Lung (tissue), 12 donors: Measurements from ENCODE around the gene TMEM19. TPM values are rescaled to one million over a fixed set of nuclear protein-coding genes. Genes with fewer than 3 reads are reported as not detected.

ENCODE experiments used
- ATAC-seq: fragments of 200-7000 bp; cut with Tn5 transposase; one replicate; pipeline ENCODE4 v1.9.1; 2020; ENCODE audit warnings: moderate number of reproducible peaks; ENCODE audit not compliant: insufficient read depth, low FRiP score
- DNase-seq, 3 donors: peaks; one replicate each; pipeline ENCODE4 v3.0.0-alpha.2; 2013 to 2017
- H3K27ac ChIP-seq, 2 donors: one replicate each; pipeline ENCODE4 v1.5.1; 2013; ENCODE audit warnings: mild to moderate bottlenecking in 2 of 2, moderate library complexity in 2 of 2, control low read depth in 1 of 2, inconsistent platforms in 1 of 2, low read depth in 1 of 2, low read length in 1 of 2
- H3K27me3 ChIP-seq, 3 donors: one replicate each; pipeline ENCODE4 v1.5.1; 2013; ENCODE audit warnings: low read length in 2 of 3; ENCODE audit not compliant: control insufficient read depth in 3 of 3, insufficient read depth in 3 of 3
- H3K36me3 ChIP-seq, 4 donors: one replicate each; pipeline ENCODE4 v1.5.1; 2013; ENCODE audit warnings: low read length in 4 of 4, mild to moderate bottlenecking in 1 of 4, moderate library complexity in 1 of 4; ENCODE audit not compliant: control insufficient read depth in 4 of 4, insufficient read depth in 4 of 4
- H3K4me1 ChIP-seq, 5 donors: one replicate each; pipeline ENCODE4 v1.5.1; 2013; ENCODE audit warnings: low read length in 5 of 5, mild to moderate bottlenecking in 2 of 5, moderate library complexity in 1 of 5; ENCODE audit not compliant: control insufficient read depth in 5 of 5, insufficient read depth in 5 of 5
- H3K4me3 ChIP-seq: one replicate; pipeline ENCODE4 v1.5.1; 2013; ENCODE audit warnings: mild to moderate bottlenecking, control low read depth, moderate library complexity
- H3K9ac ChIP-seq, 2 donors: one replicate each; pipeline ENCODE4 v1.5.1; 2013; ENCODE audit warnings: low read length in 2 of 2, control low read depth in 1 of 2; ENCODE audit not compliant: insufficient read depth in 1 of 2
- H3K9me3 ChIP-seq, 4 donors: one replicate each; pipeline ENCODE4 v1.5.1; 2013; ENCODE audit warnings: low read length in 3 of 4, mild to moderate bottlenecking in 1 of 4, moderate library complexity in 1 of 4; ENCODE audit not compliant: control insufficient read depth in 4 of 4, insufficient read depth in 3 of 4
- WGBS, 2 donors: extraction: QIAGEN DNeasy Blood & Tissue Kit; methylation state at CpG; one replicate each; pipeline ENCODE4 v1.1.7; 2013; 5-methylcytosine and 5-hydroxymethylcytosine counted together
- polyA plus RNA-seq, 2 donors: library from polyadenylated mRNA; stranded (reverse); fragments of 200-250 nt; gene quantifications; one replicate each; pipeline ENCODE4 v1.2.1, GENCODE V29; 2013
- total RNA-seq, 2 donors: library from RNA; depleted of rRNA in 1 of 2; stranded (reverse); fragments of >200 nt in 1 of 2; gene quantifications; one replicate each; pipeline ENCODE4 v1.2.1, GENCODE V29; 2014 to 2021
- TF ChIP-seq, protein P1 (sequence below): IDR thresholded peaks from 2 replicates; pipeline ENCODE4 v1.5.1; 2012; ENCODE audit warnings: mild to moderate bottlenecking; ENCODE audit errors: control extremely low read depth, extremely low read depth
- donor health status: control.
- donor health status: control.
- donor health status: Bipolar disorder and iron deficiency.
- donor health status: healthy.
- donor health status: DM: yes; HTN: yes; CAD: no.

Gene TMEM19
- total and polyA plus RNA-seq, 4 donors, result 8.9 to 25.2 (median 13.4) TPM

DNA sequence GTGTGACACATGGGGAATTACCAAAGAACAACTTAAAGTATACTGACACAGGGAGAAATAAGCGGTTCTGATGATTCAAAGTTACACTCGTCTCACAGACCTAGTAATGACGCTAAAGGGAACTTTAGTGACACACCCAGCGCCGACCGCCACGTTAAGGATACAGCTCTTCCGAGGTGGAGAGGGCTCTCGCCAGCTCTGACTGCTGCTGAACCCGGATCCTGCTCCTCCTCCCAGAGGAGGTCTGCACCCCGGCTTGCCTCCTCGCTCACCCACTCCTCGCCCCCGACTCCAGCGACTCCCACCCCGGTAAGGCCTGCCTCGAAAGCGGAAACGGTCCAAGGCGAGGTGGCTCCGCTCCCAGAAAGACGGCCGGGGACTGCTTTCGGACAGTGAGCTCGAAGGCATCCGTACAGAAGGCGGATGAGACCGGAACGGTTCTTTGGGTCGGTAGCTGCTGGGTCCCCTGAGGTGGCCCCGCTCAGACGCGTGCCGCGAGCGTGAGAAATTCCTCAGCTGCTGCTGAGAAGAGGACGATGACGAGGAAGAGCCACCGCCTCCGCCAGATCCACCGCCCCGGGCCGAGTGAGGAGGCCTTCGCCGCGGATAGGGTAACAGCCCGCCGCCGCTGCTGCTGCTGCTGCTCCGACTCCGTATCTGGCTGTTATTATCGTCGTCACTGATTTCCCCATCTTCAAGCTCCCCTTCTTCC is 22.9 kb upstream of the TMEM19 start:
- Histone ChIP-seq H3K27ac (peak overlapping the region; percentile 84 to 97), H3K4me1 (peaks cover 0 to 25% (median 7%) of the 10 kb centered on the region in 5 donors), H3K36me3 (peaks cover 0 to 19% (median 9%) of the 10 kb centered on the region in 4 donors), H3K4me3 (peak overlapping the region; percentile 97), H3K9me3 (no peaks in the 10 kb centered on the region), H3K9ac (peak overlapping the region; percentile 94), H3K27me3 (no peaks in the 10 kb centered on the region)
- TF ChIP-seq, protein P1, sequence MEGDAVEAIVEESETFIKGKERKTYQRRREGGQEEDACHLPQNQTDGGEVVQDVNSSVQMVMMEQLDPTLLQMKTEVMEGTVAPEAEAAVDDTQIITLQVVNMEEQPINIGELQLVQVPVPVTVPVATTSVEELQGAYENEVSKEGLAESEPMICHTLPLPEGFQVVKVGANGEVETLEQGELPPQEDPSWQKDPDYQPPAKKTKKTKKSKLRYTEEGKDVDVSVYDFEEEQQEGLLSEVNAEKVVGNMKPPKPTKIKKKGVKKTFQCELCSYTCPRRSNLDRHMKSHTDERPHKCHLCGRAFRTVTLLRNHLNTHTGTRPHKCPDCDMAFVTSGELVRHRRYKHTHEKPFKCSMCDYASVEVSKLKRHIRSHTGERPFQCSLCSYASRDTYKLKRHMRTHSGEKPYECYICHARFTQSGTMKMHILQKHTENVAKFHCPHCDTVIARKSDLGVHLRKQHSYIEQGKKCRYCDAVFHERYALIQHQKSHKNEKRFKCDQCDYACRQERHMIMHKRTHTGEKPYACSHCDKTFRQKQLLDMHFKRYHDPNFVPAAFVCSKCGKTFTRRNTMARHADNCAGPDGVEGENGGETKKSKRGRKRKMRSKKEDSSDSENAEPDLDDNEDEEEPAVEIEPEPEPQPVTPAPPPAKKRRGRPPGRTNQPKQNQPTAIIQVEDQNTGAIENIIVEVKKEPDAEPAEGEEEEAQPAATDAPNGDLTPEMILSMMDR, result no peak
- peak; percentile 74 to 78 (median 78) for DNase-seq
- peak; percentile 29 for ATAC-seq
- WGBS, 2 donors, result 0 to 1% methylated on average over 52 to 53 of the region's 53 CpGs

DNA sequence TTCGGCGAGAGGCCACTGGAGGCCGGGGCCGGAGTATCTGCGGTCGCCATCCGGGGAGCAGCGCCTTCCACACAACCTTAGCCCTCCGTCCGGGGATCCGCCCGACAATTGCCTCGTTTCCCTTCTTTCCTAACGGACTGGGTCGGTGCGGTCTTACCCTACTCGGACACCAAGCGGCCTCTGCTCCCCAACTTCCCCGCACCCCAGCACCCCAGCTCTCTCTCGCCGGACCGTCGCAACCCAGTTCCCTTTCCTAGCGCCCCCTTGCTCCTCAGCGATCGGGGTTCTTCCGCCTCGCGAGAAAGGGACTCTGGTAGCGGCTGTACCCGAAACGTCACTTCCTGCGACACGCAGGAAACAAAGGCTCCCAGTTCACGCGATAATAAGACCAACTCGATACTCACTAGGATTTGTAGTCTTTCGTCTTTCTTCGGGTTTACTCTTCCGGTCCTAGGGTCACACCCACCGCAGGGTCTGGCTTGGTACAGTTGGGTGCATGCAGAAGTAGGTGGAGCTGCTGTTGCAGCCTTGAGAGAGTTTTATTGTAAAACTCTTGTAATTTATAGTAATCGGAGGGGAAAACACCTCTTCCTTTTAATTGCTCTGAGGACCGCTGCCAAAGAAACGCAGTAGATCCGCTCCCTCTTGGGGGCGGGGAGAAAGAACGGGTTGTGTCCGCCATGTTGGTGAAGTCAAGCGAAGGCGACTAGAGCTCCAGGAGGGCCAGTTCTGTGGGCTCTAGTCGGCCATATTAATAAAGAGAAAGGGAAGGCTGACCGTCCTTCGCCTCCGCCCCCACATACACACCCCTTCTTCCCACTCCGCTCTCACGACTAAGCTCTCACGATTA is 22.1 kb upstream of the TMEM19 start, which contains the start of the genes THAP2 and ZFC3H1:
Gene THAP2 (plus strand): TSS at position 741 of the 850 bp plus-strand sequence. CDS start 209 bp downstream, outside the sequence.
Gene ZFC3H1 (minus strand): TSS at position 288 of the 850 bp plus-strand sequence. CDS start 238 bp downstream, at position 50.
- peak within 1 kb of the TSS; percentile 89 to 98 for H3K27ac ChIP-seq
- peak within 1 kb of the TSS; percentile 94 to 100 for H3K9ac ChIP-seq
- no peaks in the 10 kb centered on the region for H3K27me3 ChIP-seq
- peaks cover 0 to 25% (median 7%) of the 10 kb centered on the region in 5 donors for H3K4me1 ChIP-seq
- H3K9me3 ChIP-seq, result no peaks in the 10 kb centered on the region
- TF ChIP-seq, protein P1, result peak; percentile 2
- DNase-seq (peak; percentile 97 to 100 (median 100)), ATAC-seq (peak; percentile 90)
- H3K36me3 ChIP-seq, result peaks cover 0 to 17% (median 8%) of the 10 kb centered on the region in 4 donors
- WGBS, 2 donors, result 1% methylated on average over 57 of the region's 57 CpGs
- H3K4me3 ChIP-seq, result peak within 1 kb of the TSS; percentile 97

DNA sequence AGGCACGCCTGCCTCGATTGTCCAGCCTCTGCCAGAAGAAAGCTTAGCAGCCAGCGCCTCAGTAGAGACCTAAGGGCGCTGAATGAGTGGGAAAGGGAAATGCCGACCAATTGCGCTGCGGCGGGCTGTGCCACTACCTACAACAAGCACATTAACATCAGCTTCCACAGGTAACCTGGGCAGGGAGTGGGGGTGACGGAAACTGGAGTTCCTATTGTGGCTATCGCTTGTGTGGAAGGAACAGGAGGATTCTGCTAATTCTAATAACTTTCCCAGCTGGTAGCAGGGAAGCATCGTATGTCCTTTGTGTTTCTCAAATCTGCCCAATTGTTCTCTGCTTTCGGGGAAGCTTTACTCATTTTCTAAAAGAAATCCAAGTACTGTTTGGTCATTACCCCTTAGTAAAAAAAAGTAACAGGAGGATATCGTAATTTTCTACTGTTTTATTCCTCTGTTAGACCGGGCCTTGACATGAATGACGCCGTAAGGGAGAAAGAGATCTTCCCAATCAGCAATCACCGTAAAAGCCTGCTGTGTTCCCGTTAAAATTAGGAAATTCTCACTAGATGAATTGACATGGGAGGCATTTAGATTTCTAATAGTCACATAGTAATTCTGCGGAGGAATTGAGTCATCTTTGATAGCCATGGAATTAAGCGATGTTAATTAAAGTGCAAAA is 21.3 kb upstream of the TMEM19 start:
- DNase-seq, result no peak

More for the DNA sequence above, 21.3 kb upstream of the TMEM19 start:
- Histone ChIP-seq H3K9me3 (no peaks in the 10 kb centered on the region), H3K27me3 (no peaks in the 10 kb centered on the region), H3K4me3 (peak overlapping the region; percentile 80), H3K4me1 (peaks cover 0 to 25% (median 7%) of the 10 kb centered on the region in 5 donors), H3K27ac (peak overlapping the region; percentile 89 to 98), H3K9ac (peak overlapping the region; percentile 90 to 100), H3K36me3 (peaks cover 0 to 11% (median 3%) of the 10 kb centered on the region in 4 donors)
- 1% methylated on average over 20 of the region's 20 CpGs for WGBS, 2 donors
- TF ChIP-seq, protein P1, result no peak
- ATAC-seq, result no peak
